Measurements from ENCODE around the gene PTPRG. TPM values are rescaled to one million over a fixed set of nuclear protein-coding genes. Genes with fewer than 3 reads are reported as not detected.

Gene PTPRG
- polyA plus RNA-seq, 1 donor, result 95.1 TPM

- DNase-seq, result no peak
Measured at GRCh38 chr3:61865466-61866152, 304.2 kb downstream of the PTPRG start.

GRCh38 chr3:61866153-61866542, 304.8 kb downstream of the PTPRG start:
- DNase-seq, result no peak

GRCh38 chr3:61866961-61867461, 305.6 kb downstream of the PTPRG start:
- DNase-seq, result no peak

GRCh38 chr3:61868499-61868898, 307.1 kb downstream of the PTPRG start:
- DNase-seq, result no peak

- no peak for DNase-seq
Measured at GRCh38 chr3:61869371-61869770, 308.0 kb downstream of the PTPRG start.

- DNase-seq, result no peak
Measured at GRCh38 chr3:61871644-61872043, 310.3 kb downstream of the PTPRG start.

- no peak for DNase-seq
Measured at GRCh38 chr3:61872077-61872706, 310.8 kb downstream of the PTPRG start.

GRCh38 chr3:61875046-61875844, 313.9 kb downstream of the PTPRG start:
- DNase-seq, result no peak

- DNase-seq, result no peak
Measured at GRCh38 chr3:61875976-61876671, 314.8 kb downstream of the PTPRG start.

GRCh38 chr3:61876797-61877196, 315.4 kb downstream of the PTPRG start:
- DNase-seq, result no peak

- DNase-seq, result no peak
Measured at GRCh38 chr3:61877359-61878138, 316.2 kb downstream of the PTPRG start.

GRCh38 chr3:61882253-61882652, 320.9 kb downstream of the PTPRG start:
- no peak for DNase-seq

GRCh38 chr3:61884794-61885193, 323.4 kb downstream of the PTPRG start:
- DNase-seq, result no peak

GRCh38 chr3:61885414-61885813, 324.0 kb downstream of the PTPRG start:
- no peak for DNase-seq

- DNase-seq, result no peak
Measured at GRCh38 chr3:61887206-61887605, 325.8 kb downstream of the PTPRG start.

GRCh38 chr3:61889259-61889658, 327.9 kb downstream of the PTPRG start:
- DNase-seq, result no peak

- no peak for DNase-seq
Measured at GRCh38 chr3:61890167-61890566, 328.8 kb downstream of the PTPRG start.

- DNase-seq, result no peak
Measured at GRCh38 chr3:61890586-61890985, 329.2 kb downstream of the PTPRG start.

- DNase-seq, result no peak
Measured at GRCh38 chr3:61892891-61893290, 331.5 kb downstream of the PTPRG start.

GRCh38 chr3:61893840-61894566, 332.6 kb downstream of the PTPRG start:
- no peak for DNase-seq
